Bone marrow (tissue), 2 donors: ENCODE data around the gene JAK2.
"Not testable (repeated sequence)": the region's sequence is repeated elsewhere in the genome, so short reads cannot be mapped to it uniquely, and the experiment has no call there.

Experiments used
- DNase-seq, 2 donors: peaks; one replicate each; lab custom pipeline; 2025; lab: John Stamatoyannopoulos, UW

Gene JAK2

GRCh38 chr9:5041390-5042115 lies 56.5 kb downstream of the JAK2 start:
- DNase-seq, result no peak

GRCh38 chr9:5042661-5043178 lies 57.6 kb downstream of the JAK2 start:
- no peak for DNase-seq

GRCh38 chr9:5043381-5043780 lies 58.3 kb downstream of the JAK2 start:
- no peak for DNase-seq

GRCh38 chr9:5044160-5044559 lies 59.1 kb downstream of the JAK2 start:
- DNase-seq, result no peak

GRCh38 chr9:5052838-5053237 lies 67.8 kb downstream of the JAK2 start:
- peak in 1 of 2 donors; percentile 8 for DNase-seq

GRCh38 chr9:5062631-5063030 lies 77.6 kb downstream of the JAK2 start:
- DNase-seq, result no peak

GRCh38 chr9:5072871-5073270 lies 87.8 kb downstream of the JAK2 start:
- DNase-seq, result no peak

- DNase-seq, result no peak
Measured at GRCh38 chr9:5073701-5074100, 88.6 kb downstream of the JAK2 start.

- no peak for DNase-seq
Measured at GRCh38 chr9:5085993-5086392, 100.9 kb downstream of the JAK2 start.

GRCh38 chr9:5089737-5090136 lies 104.7 kb downstream of the JAK2 start:
- DNase-seq, result no peak

- no peak for DNase-seq
Measured at GRCh38 chr9:5095795-5096194, 110.7 kb downstream of the JAK2 start.

GRCh38 chr9:5099466-5099865 lies 114.4 kb downstream of the JAK2 start:
- DNase-seq, result no peak

GRCh38 chr9:5101127-5101526 lies 116.1 kb downstream of the JAK2 start:
- DNase-seq, result not testable (repeated sequence)

GRCh38 chr9:5106517-5106916 lies 121.4 kb downstream of the JAK2 start:
- not testable (repeated sequence) for DNase-seq

- no peak for DNase-seq
Measured at GRCh38 chr9:5110867-5111681, 126.0 kb downstream of the JAK2 start.

- DNase-seq, result no peak
Measured at GRCh38 chr9:5111696-5112095, 126.6 kb downstream of the JAK2 start.

- DNase-seq, result no peak
Measured at GRCh38 chr9:5112109-5112592, 127.1 kb downstream of the JAK2 start.

GRCh38 chr9:5112646-5113045 lies 127.6 kb downstream of the JAK2 start:
- no peak for DNase-seq

GRCh38 chr9:5113523-5113922 lies 128.5 kb downstream of the JAK2 start:
- DNase-seq, result no peak

- no peak for DNase-seq
Measured at GRCh38 chr9:5113994-5114748, 129.1 kb downstream of the JAK2 start.

GRCh38 chr9:5122116-5122515 lies 137.0 kb downstream of the JAK2 start:
- DNase-seq, result no peak

- DNase-seq, result no peak
Measured at GRCh38 chr9:5122516-5122915, 137.4 kb downstream of the JAK2 start.
